ENCODE results near the gene AR.

The AR gene

GRCh38 chrX:67545036-67545821 lies 1.4 kb downstream of the AR start:
- no peaks in the 10 kb centered on the region for H4K20me1 ChIP-seq (ENCODE audit: insufficient read depth, low read length, poor library complexity, severe bottlenecking)
- TF ChIP-seq EZH2phosphoT487 (IDR thresholded peaks at IDR 0.05; ENCODE audit: borderline replicate concordance): no peak
- TF ChIP-seq CTCF (conservative IDR thresholded peaks at IDR 0.05; ENCODE audit: low read length): no peak
- H3K4me3 ChIP-seq (ENCODE audit: low read length, poor library complexity, severe bottlenecking): no peak overlapping the region
- H3K9me2 ChIP-seq (replicated peaks; ENCODE audit: low read depth, low read length): no peaks in the 10 kb centered on the region
- H3K4me2 ChIP-seq (ENCODE audit: low read depth, low read length, poor library complexity, severe bottlenecking): no peak overlapping the region
- H2AFZ ChIP-seq (ENCODE audit: low read length): no peak overlapping the region
- H3K9me3 ChIP-seq (ENCODE audit: insufficient read depth, low read depth, low read length): no peaks in the 10 kb centered on the region
- no peaks in the 10 kb centered on the region for H3K27me3 ChIP-seq (ENCODE audit: insufficient read depth, low read length, poor library complexity, severe bottlenecking)
- no peaks in the 10 kb centered on the region for H3K79me2 ChIP-seq (ENCODE audit: insufficient read depth, low read length)
- H3F3A ChIP-seq (ENCODE audit: low read depth): no peaks in the 10 kb centered on the region
- no peaks in the 10 kb centered on the region for H3K36me3 ChIP-seq (ENCODE audit: insufficient read depth, low read length)
- H3K4me1 ChIP-seq (ENCODE audit: insufficient read depth, low read length, poor library complexity, severe bottlenecking): no peaks in the 10 kb centered on the region
- no peak overlapping the region for H3K9ac ChIP-seq (ENCODE audit: low read depth, low read length, poor library complexity, severe bottlenecking)

- Histone ChIP-seq H3K79me2 (ENCODE audit: insufficient read depth, low read length) (no peaks in the 10 kb centered on the region), H3K9me2 (replicated peaks; ENCODE audit: low read depth, low read length) (no peaks in the 10 kb centered on the region), H4K20me1 (ENCODE audit: insufficient read depth, low read length, poor library complexity, severe bottlenecking) (no peaks in the 10 kb centered on the region), H3K27me3 (ENCODE audit: insufficient read depth, low read length, poor library complexity, severe bottlenecking) (no peaks in the 10 kb centered on the region), H2AFZ (ENCODE audit: low read length) (no peak overlapping the region), H3K4me3 (ENCODE audit: low read length, poor library complexity, severe bottlenecking) (no peak overlapping the region), H3K36me3 (ENCODE audit: insufficient read depth, low read length) (no peaks in the 10 kb centered on the region), H3K9ac (ENCODE audit: low read depth, low read length, poor library complexity, severe bottlenecking) (no peak overlapping the region), H3K9me3 (ENCODE audit: insufficient read depth, low read depth, low read length) (no peaks in the 10 kb centered on the region), H3K4me2 (ENCODE audit: low read depth, low read length, poor library complexity, severe bottlenecking) (no peak overlapping the region), H3K4me1 (ENCODE audit: insufficient read depth, low read length, poor library complexity, severe bottlenecking) (no peaks in the 10 kb centered on the region), H3F3A (ENCODE audit: low read depth) (no peaks in the 10 kb centered on the region)
- TF ChIP-seq EZH2phosphoT487 (IDR thresholded peaks at IDR 0.05; ENCODE audit: borderline replicate concordance) (no peak), CTCF (conservative IDR thresholded peaks at IDR 0.05; ENCODE audit: low read length) (no peak)
Observed at GRCh38 chrX:67545893-67546495, 2.2 kb downstream of the AR start.

GRCh38 chrX:67546496-67547423 lies 2.9 kb downstream of the AR start:
- TF ChIP-seq EZH2phosphoT487 (IDR thresholded peaks at IDR 0.05; ENCODE audit: borderline replicate concordance): no peak
- no peak for TF ChIP-seq CTCF (conservative IDR thresholded peaks at IDR 0.05; ENCODE audit: low read length)
- Histone ChIP-seq H3K79me2 (ENCODE audit: insufficient read depth, low read length) (no peaks in the 10 kb centered on the region), H3K36me3 (ENCODE audit: insufficient read depth, low read length) (no peaks in the 10 kb centered on the region), H3K4me1 (ENCODE audit: insufficient read depth, low read length, poor library complexity, severe bottlenecking) (no peaks in the 10 kb centered on the region), H3K9ac (ENCODE audit: low read depth, low read length, poor library complexity, severe bottlenecking) (no peak overlapping the region), H4K20me1 (ENCODE audit: insufficient read depth, low read length, poor library complexity, severe bottlenecking) (no peaks in the 10 kb centered on the region), H3K9me2 (replicated peaks; ENCODE audit: low read depth, low read length) (no peaks in the 10 kb centered on the region), H2AFZ (ENCODE audit: low read length) (no peak overlapping the region), H3K4me3 (ENCODE audit: low read length, poor library complexity, severe bottlenecking) (no peak overlapping the region), H3F3A (ENCODE audit: low read depth) (no peaks in the 10 kb centered on the region), H3K4me2 (ENCODE audit: low read depth, low read length, poor library complexity, severe bottlenecking) (no peak overlapping the region), H3K9me3 (ENCODE audit: insufficient read depth, low read depth, low read length) (no peaks in the 10 kb centered on the region), H3K27me3 (ENCODE audit: insufficient read depth, low read length, poor library complexity, severe bottlenecking) (no peaks in the 10 kb centered on the region)

All from Loucy (cell line).